OCI-LY1 (cell line): ENCODE data around the gene EXOSC10.

Experiments
- H2AFZ ChIP-seq: fragments of 200-600 bp; sonication (generic), shearing (Covaris generic); 2 replicates; pipeline ENCODE4 v1.6.0; 2014; ENCODE audit warnings: antibody characterized with exemption, mild to moderate bottlenecking, low read length
- H3F3A ChIP-seq: fragments of 200-600 bp; sonication (generic), shearing (Covaris generic); 2 replicates; pipeline ENCODE4 v1.6.0; 2014; ENCODE audit warnings: mild to moderate bottlenecking, antibody characterized with exemption, low read length, moderate library complexity; ENCODE audit not compliant: insufficient read depth
- H3K27ac ChIP-seq: fragments of 200-600 bp; sonication (generic); 2 replicates; pipeline ENCODE4 v1.5.1; 2014; ENCODE audit warnings: low read length, mixed run types, mild to moderate bottlenecking, low read depth; ENCODE audit not compliant: poor library complexity, severe bottlenecking
- H3K27me3 ChIP-seq: fragments of 200-600 bp; sonication (generic); 2 replicates; pipeline ENCODE4 v1.6.0; 2014; ENCODE audit warnings: antibody characterized with exemption, mild to moderate bottlenecking, low read length, moderate library complexity; ENCODE audit not compliant: insufficient read depth
- H3K36me3 ChIP-seq: fragments of 200-600 bp; sonication (generic); 2 replicates; pipeline ENCODE4 v1.6.1; 2014; ENCODE audit warnings: mild to moderate bottlenecking, antibody characterized with exemption, low read length, moderate library complexity, mixed read lengths; ENCODE audit not compliant: insufficient read depth
- H3K4me1 ChIP-seq: fragments of 200-600 bp; sonication (generic); 2 replicates; pipeline ENCODE4 v1.5.1; 2014; ENCODE audit warnings: mild to moderate bottlenecking, low read length, moderate library complexity; ENCODE audit not compliant: insufficient read depth, severe bottlenecking
- H3K4me2 ChIP-seq: fragments of 200-600 bp; sonication (generic), shearing (Covaris generic); 2 replicates; pipeline ENCODE4 v1.6.1; 2014; ENCODE audit warnings: low read length
- H3K4me3 ChIP-seq: fragments of 200-600 bp; sonication (generic); 2 replicates; pipeline ENCODE4 v1.5.1; 2014; ENCODE audit warnings: low read length, low read depth, mild to moderate bottlenecking, mixed read lengths; ENCODE audit not compliant: poor library complexity, severe bottlenecking
- H3K79me2 ChIP-seq: fragments of 200-600 bp; shearing (Covaris generic); 2 replicates; pipeline ENCODE4 v1.6.1; 2016; ENCODE audit warnings: mixed run types, low read length, mixed read lengths; ENCODE audit not compliant: insufficient read depth
- H3K9ac ChIP-seq: fragments of 200-600 bp; sonication (generic), shearing (Covaris generic); 2 replicates; pipeline ENCODE4 v1.6.1; 2014; ENCODE audit warnings: mild to moderate bottlenecking, low read length, mixed read lengths
- H3K9me2 ChIP-seq: fragments of 200-600 bp; sonication (generic), shearing (Covaris generic); 2 replicates; pipeline ENCODE4 v1.6.1; 2014; ENCODE audit warnings: low read depth, mild to moderate bottlenecking, low read length, mixed read lengths
- H3K9me3 ChIP-seq: fragments of 200-600 bp; shearing (Covaris generic); 2 replicates; pipeline ENCODE4 v1.6.1; 2014; ENCODE audit warnings: low read length, mixed read lengths
- H4K20me1 ChIP-seq: fragments of 200-600 bp; sonication (generic), shearing (Covaris generic); 2 replicates; pipeline ENCODE4 v1.6.0; 2016; ENCODE audit warnings: mild to moderate bottlenecking, low read length; ENCODE audit not compliant: insufficient read depth
- CTCF ChIP-seq: fragments of 200-600 bp; sonication (generic), shearing (Covaris generic); IDR thresholded peaks from 2 replicates; pipeline ENCODE4 v1.5.1; 2017; ENCODE audit warnings: mild to moderate bottlenecking, antibody characterized with exemption, low read length, moderate library complexity, mixed read lengths
- EZH2 ChIP-seq: fragments of 200-600 bp; sonication (generic), shearing (Covaris generic); IDR thresholded peaks from 2 replicates; pipeline ENCODE4 v1.8.0; 2017; ENCODE audit warnings: borderline replicate concordance, mixed run types, mild to moderate bottlenecking, antibody characterized with exemption, low read length, moderate library complexity, mixed read lengths

EXOSC10 gene

DNA sequence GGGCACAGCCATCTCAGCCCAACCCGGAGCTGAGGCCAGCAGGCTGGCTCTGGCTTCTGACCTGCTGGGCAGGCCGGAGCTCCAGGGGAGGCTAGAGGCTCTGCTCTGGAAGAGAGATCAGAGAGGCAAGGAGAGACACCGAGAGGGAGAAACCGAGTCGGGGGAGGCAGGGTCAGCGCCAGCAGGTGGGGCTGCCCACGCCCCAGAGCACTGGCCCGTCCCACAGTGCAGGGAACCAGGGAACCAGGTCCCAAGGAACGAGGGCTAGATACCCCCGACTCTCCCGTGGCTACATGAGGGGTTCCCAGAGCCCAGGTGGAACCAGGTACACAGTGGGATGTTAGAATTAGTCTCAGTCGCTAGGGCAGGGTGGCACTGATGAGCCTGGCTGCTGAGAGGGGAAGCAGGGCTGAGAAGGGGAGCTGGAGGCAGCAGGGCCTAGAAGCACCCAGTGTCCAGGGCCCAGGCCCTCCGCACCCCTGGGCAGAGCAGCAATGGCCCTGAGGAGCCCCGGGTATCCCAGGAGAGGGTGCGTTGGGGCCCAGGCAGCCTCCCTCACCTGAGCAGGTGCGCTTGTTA lies 54.7 kb downstream of the EXOSC10 start:
- H3K9ac ChIP-seq = no peak overlapping the region
- H3K79me2 ChIP-seq = no peaks in the 10 kb centered on the region
- H3K27me3 ChIP-seq = no peaks in the 10 kb centered on the region
- H2AFZ ChIP-seq = no peak overlapping the region
- H3K9me2 ChIP-seq = no peaks in the 10 kb centered on the region
- H3K9me3 ChIP-seq = no peaks in the 10 kb centered on the region
- no peaks in the 10 kb centered on the region for H4K20me1 ChIP-seq
- TF ChIP-seq EZH2 (no peak), CTCF (no peak)
- no peak overlapping the region for H3K4me2 ChIP-seq
- no peak overlapping the region for H3K4me3 ChIP-seq
- no peaks in the 10 kb centered on the region for H3F3A ChIP-seq
- no peak overlapping the region for H3K27ac ChIP-seq
- no peaks in the 10 kb centered on the region for H3K36me3 ChIP-seq
- no peaks in the 10 kb centered on the region for H3K4me1 ChIP-seq

- Histone ChIP-seq H3K79me2 (no peaks in the 10 kb centered on the region), H3K4me2 (no peak overlapping the region), H3K4me1 (no peaks in the 10 kb centered on the region), H4K20me1 (no peaks in the 10 kb centered on the region), H3K27me3 (no peaks in the 10 kb centered on the region), H3K4me3 (no peak overlapping the region), H3K9me2 (no peaks in the 10 kb centered on the region), H3K9me3 (no peaks in the 10 kb centered on the region), H3K36me3 (no peaks in the 10 kb centered on the region), H3K9ac (no peak overlapping the region), H3F3A (no peaks in the 10 kb centered on the region), H2AFZ (no peak overlapping the region), H3K27ac (no peak overlapping the region)
- TF ChIP-seq EZH2 = no peak
- TF ChIP-seq CTCF = no peak
These were observed 55.4 kb downstream of the EXOSC10 start for GRCh38 chr1:11044086-11044848.

DNA sequence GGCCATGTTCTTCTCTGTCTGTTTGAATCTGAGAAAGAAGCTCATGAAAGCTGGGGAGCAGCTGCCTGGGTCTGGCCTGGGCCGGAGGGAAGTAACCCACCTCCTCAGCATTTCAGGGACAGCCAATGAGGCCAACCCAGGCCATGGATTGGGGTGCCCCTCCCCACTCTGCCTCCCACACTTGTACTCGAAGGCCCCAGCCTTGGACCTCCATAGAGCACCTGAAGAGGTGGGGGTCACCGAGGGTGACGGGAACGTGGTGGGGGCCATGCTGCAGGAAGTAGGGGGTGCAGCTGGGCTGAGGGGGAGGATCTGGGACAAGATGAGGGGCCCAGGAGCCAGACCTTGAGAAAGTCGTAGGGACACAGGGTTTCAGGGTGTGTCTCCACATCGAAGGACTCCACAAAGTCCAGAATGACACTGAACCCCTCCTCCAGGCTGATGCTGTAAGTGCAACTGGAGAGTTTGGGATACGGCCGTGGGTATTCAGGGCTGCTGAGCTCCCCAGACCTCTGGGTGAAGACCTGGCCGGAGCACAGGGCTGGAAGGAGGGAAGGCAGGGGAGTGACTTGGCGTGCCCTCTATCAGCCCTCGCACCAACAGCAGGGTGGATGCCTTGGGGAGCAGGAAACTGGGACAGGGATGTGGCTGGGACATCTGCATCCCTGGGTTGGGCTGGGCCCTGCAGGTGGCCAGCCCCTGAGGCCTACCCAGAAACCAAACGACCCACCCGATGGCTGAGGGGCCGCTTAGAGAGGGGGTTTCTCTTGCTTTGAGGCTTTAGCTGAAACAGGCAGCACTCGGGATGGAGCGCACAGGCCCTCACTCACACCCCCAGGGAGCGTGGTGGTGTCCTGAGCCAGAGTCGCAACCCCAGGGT lies 56.4 kb downstream of the EXOSC10 start:
- no peak overlapping the region for H3K9ac ChIP-seq
- no peaks in the 10 kb centered on the region for H3F3A ChIP-seq
- TF ChIP-seq EZH2 = no peak
- TF ChIP-seq CTCF = no peak
- no peak overlapping the region for H2AFZ ChIP-seq
- no peak overlapping the region for H3K4me3 ChIP-seq
- H3K36me3 ChIP-seq = no peaks in the 10 kb centered on the region
- no peak overlapping the region for H3K4me2 ChIP-seq
- no peaks in the 10 kb centered on the region for H3K9me3 ChIP-seq
- no peak overlapping the region for H3K27ac ChIP-seq
- H3K4me1 ChIP-seq = no peaks in the 10 kb centered on the region
- no peaks in the 10 kb centered on the region for H3K9me2 ChIP-seq
- H3K79me2 ChIP-seq = no peaks in the 10 kb centered on the region
- no peaks in the 10 kb centered on the region for H3K27me3 ChIP-seq
- H4K20me1 ChIP-seq = no peaks in the 10 kb centered on the region
